ENCODE results near the gene DCLRE1B.
A peak's percentile ranks its signal among the peaks of the same experiment; 100 is the strongest.

DCLRE1B gene

DNA sequence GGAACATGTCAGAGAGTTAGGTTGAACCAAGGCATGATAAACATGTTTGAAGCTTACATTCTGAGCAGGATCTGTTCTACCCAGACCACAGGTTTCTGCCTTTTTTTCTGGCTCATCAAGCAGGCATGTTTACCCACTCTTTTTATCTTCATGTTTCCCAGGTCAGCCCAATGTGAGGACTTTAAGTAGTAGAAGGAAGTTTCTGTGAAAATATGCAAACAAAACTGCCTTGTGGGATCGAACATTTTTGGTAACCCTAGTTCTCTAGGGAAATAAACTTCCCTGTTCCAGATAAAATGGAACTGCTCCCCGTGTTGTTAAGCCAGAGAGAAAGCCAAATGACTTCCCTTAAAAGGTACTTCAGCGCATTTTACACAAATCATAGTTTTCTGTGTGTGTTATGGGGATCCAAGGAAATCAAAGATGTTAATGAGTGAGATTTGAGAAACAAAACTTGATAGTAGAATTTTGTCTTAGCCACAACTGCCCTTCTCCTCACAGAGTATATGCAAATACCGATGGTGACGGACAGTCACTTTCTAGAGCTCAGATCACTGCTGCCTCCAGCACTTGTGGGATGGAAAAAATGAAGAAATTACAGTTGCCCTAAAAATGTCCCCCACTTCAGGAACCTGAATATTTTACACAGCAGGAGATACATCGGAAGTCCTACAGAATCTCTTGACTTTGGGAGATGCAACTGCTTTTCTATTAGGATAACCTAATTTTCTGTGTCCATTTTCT is 23.2 kb downstream of the DCLRE1B start:
- no peak for DNase-seq

GRCh38 chr1:113928941-113929749 is 24.0 kb downstream of the DCLRE1B start, which contains the start of gene HIPK1:
Gene HIPK1, plus strand, starts transcription at chr1:113929324.
- DNase-seq: peak; percentile 88

DNA sequence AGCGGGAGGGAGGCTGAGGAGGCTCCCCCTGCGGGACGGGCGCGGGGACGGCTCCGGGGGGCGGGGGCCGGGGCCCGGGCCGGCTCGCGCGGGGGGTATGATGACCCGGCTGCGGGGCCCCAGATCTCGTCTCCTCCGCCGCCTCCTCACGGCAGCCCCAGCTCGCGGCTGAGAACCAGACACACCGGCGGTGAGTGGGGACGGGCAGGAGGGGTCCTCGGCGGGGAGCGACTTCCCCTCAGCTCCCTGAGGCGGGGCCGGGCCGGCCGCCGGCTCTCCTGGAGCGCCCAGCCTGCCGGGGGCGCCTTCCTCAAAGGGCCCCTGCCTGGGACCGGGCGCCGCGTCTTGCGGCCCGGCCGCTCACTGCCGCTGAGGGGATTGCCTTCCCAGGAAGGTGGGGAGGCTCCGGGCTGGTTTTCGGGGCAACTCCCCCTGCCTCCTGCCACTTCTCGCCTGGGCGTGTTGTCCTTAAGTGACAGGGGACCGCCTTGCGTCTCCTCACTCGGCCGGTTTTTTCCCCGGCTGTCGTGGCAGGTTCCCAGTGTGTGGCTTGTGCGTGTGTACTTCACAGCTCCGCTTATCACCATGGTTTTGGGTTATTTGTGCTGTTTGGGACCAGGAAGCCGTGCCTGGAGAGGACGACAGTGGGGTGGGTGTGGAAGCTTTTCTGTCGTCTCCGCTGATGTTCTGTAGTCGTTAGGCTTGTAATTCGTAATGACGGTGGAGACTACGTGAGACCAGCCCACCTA is 24.8 kb downstream of the DCLRE1B start:
- peak; percentile 19 for DNase-seq

DNA sequence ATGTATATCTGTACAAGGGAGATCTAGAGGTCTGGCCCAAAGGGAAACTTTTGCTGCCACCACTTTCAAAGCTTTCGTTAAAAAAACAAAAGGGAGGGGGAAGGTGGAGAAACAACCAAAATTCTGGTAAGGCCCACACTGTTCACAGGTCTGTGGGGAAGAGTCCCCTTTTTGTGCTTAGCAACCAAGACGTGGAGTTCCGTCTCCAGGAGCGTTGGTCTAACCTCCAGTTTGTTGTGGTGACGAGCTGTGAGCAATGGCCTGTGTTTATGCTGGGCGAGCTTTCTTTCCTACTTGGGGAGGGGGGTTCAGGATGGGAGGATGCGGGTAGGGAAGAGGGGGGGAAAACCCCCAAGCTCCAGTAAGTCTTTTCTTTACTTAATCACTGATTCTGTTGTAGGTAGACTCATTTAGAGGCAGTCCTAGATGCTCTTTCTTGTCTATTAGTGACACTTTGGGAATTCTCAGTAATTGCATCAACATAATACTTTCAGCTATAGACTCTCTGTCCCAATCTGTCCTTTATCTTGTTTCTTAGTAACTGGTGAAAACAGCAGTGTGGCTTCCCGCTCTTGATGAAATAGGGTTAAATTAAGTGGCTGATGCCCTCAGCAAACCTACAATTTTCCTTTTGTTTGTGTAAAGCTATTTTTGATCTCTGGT is 25.5 kb downstream of the DCLRE1B start:
- peak; percentile 29 for DNase-seq

- no peak for DNase-seq
Observed at GRCh38 chr1:113931451-113931851, 26.3 kb downstream of the DCLRE1B start.

DNA sequence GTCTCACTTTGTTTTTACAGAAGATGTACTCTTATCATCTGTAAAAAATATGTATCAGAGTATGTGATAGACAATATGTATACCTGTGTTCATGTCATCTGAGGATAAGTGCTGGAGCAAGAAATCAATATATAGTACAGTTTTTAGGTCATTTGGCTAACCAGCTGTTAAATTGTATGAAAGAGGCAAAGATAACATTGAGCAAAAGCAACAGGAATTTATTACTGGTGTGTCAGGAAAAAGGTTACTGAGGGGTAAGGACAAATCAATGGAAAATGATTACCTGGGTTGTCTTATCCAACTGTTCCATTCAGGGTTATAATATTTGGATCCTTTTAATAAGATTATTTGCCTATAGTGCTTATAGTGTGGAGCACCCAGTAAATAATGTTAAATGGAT is 28.9 kb downstream of the DCLRE1B start:
- DNase-seq: no peak

DNA sequence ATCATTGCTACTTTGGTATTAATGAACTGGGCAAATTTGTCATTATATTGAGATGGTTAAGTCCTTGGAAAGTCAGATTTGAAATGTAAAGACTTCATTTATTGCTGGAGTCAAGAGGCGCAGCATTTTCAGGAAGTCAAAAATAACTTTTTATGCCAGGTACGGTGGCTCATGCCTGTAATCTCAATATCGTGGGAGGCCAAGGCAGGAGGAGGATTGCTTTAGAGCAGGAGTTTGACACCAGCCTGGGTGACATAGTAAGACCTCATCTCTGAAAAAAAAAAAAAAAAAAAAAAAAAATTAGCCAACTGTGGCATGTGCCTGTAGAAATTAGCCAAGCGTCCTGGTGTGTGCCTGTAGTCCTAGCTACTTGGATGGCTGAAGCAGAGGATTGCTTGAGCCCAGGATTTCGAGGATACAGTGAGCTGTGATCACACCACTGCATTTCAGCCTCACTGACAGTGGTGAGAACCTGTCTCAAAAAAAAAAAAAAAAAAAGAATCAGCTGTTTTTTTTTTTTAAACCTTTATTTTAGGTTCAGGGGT is 29.5 kb downstream of the DCLRE1B start:
- DNase-seq: no peak

DNA sequence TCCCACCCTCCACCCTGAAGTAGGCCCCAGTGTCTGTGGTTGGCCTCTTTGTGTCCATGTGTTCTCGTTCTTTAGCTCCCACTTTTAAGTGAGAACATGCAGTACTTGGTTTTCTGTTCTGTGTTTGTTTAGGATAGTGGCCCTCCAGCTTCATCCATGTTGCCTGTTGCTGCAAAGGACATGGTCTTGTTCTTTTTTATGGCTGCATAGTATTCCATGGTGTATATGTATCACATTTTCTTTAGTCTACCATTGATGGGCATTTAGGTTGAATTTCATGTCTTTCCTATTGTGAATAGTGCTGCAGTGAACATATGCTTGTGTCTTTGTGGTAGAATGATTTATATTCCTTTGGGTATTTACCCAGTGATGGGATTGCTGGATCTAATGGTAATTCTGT is 30.1 kb downstream of the DCLRE1B start:
- no peak for DNase-seq

DNA sequence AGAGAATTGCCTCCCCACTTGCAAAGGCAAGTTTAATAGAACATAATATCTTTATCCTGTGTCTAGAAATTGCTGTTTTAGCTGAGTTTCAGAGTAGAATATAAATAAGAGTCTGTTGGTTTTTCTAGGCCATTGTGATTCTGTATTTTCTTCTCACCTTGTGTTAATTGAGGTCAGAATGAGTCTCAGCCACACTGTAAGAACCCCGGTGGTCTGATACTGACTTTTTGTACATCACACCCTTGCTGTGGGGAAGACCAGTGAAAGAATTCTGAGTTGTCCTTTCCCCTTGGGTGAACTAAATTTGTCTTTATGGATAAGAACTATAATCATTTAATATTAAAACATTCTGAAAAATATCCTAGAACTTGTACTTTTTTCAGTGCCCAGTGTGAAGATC is 30.8 kb downstream of the DCLRE1B start:
- no peak for DNase-seq

DNA sequence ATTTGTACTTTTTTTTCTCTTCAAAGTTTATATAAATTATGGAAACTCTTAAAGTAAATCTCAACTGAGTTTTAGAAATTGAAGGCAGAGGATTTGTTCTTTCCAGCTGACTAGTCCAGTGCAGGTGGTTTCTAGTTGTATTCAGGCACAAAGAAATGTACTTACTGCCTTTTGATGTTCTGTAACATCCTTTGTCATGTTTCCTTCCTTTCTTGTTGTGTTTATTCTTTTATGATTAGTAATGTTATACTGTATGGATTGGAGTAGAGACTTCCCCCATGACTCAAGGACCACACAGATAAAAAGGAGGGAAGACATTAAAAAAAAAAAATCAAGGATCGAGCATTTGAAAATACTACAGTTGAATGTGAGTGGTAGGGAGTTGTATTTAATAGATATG is 32.0 kb downstream of the DCLRE1B start:
- no peak for DNase-seq

DNA sequence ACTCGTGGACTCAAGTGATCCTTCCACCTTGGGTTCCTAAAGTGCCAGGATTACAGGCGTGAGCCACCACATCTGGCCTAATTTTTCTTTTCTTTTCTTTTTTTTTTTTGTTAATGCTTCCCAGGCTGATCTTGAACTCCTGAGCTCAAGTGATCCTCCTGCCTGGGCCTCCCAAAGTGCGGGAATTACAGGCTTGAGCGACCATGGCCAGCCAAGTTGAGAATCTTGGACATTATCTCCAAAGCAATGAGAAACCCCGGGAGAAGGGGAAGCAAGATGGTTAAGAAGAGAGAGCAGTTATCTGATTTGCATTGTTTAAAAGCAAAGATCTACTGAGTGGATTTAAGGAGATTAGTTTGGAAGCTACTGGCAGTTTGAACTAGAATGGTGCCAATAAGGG is 33.1 kb downstream of the DCLRE1B start:
- DNase-seq: no peak

DNA sequence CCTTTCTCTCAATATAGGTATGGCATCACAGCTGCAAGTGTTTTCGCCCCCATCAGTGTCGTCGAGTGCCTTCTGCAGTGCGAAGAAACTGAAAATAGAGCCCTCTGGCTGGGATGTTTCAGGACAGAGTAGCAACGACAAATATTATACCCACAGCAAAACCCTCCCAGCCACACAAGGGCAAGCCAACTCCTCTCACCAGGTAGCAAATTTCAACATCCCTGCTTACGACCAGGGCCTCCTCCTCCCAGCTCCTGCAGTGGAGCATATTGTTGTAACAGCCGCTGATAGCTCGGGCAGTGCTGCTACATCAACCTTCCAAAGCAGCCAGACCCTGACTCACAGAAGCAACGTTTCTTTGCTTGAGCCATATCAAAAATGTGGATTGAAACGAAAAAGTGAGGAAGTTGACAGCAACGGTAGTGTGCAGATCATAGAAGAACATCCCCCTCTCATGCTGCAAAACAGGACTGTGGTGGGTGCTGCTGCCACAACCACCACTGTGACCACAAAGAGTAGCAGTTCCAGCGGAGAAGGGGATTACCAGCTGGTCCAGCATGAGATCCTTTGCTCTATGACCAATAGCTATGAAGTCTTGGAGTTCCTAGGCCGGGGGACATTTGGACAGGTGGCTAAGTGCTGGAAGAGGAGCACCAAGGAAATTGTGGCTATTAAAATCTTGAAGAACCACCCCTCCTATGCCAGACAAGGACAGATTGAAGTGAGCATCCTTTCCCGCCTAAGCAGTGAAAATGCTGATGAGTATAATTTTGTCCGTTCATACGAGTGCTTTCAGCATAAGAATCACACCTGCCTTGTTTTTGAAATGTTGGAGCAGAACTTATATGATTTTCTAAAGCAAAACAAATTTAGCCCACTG is 35.5 kb downstream of the DCLRE1B start:
- no peak for DNase-seq

DNA sequence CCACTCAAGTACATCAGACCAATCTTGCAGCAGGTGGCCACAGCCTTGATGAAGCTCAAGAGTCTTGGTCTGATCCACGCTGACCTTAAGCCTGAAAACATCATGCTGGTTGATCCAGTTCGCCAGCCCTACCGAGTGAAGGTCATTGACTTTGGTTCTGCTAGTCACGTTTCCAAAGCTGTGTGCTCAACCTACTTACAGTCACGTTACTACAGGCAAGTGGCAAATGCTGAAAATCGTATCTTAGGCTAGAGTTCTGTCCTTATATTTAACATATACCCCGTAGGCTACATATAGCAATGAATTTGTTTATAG is 36.1 kb downstream of the DCLRE1B start:
- DNase-seq: no peak

DNA sequence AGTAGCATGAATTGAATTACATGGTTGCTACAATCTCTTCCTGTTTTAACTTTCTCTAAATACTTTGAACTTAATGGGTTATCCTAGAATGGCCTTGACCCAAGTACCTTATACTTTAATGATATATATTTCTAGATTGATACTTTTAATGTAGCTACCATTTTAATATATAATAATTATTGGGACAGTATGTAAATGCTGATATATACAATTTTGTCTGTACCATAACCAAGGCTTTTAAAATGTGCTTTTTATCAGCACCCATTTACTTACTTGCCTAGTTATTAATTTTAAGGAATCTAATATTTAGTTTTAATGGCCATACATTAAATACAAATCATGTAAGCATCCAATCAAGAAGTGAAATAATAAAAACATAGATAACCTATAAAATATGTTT is 37.4 kb downstream of the DCLRE1B start:
- DNase-seq: no peak

DNA sequence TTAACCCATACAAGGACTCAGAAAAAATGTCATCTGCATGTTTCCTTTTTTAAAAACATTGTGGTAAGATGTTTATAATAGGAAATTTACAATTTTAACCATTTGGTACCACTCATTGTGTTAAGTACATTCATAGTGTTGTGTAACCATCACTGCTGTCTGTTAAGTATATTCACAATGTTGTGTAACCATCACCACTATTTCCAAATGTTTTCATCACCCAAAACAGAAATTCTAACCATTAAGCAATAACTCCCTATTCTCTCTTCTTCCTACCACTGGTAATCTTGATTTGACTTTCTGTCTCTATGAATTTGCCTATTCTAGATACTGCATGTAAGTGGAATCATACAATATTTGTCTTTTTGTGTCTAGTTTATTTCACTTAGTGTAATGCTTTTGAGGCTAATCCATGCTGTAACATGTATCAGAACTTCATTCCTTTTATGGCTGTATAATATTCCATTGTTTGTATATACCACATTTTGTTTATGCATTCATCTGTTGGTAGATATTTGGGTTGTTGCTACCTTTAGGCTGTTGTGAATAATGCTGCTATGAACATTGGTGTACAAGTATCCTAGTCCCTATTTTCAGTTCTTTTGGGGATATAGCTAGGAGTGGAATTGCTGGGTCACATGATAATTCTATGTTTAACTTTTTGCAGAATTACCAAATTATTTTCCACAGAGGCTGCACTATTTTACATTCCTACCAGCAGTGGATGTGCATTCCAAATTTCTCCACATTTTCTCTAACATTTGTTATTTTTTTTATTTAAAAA is 38.1 kb downstream of the DCLRE1B start:
- DNase-seq: no peak

DNA sequence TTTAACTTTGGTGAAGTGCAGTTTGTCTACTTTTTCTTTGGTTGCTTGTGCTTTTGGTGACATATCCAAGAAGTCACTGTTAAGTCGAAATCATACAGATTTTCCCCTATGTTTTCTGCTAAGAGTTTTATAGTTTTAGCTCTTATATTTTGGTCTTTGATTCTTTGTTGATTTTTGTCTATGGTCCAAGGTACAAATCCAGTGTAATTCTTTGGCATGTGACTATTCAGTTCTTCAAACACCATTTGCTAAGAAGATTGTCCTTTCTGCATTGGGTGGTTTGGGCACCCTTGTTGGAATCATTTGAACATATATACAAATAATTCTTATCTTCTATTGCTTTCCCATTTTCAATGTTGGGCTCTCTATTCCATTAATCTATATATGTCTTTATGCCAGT is 40.2 kb downstream of the DCLRE1B start:
- no peak for DNase-seq

DNA sequence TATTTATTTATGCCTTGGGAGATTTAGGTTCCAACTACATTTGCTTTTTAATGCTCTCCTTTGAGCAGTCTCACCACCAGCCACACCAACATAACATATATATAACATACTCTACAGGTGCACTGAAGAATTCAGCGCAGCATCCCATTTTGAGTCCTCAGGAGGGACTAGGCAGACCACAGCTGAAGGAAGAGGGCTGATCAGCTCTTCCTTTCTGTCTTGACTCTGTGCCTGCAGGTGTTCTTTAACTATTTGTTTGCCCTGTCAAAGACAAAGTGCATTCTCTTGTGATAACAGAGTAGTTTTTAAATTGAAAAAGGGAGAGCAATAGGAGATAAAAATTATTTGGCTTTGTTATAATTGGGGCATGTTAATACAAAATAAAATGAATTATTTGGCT is 41.0 kb downstream of the DCLRE1B start:
- DNase-seq: no peak

DNA sequence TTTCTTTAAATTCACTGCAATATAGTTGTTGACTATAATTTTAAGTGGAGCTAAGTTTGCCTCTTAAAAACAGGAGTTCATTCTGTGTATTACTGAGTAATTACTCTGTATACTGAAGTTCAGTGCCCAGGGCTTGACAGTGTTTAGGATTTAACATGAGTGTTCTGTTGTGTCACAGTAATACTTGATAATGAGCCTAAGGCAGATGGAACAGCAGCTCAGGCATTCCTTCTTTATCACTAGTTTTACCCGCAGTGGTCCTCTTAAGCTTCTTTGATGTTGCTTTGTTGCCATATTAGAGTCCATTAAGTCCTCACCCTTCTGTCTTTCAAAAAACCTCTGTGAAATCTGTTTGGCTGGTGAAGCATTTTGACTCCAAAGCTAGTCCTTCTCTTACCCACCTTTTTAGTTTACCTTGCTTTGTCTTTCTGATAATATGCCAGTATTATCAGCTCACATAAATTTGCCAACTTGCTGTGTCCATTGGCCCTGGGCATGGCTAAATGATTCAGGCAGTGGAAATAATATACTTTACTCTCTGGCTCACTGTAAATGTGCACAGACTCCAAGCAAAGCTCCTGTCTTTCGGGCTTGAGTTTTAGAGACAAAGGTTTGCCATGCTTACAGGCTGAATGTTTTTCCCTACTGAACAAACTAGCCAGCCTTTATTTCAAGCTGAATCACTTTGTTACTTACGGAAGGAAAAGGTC is 41.7 kb downstream of the DCLRE1B start:
- DNase-seq: no peak

DNA sequence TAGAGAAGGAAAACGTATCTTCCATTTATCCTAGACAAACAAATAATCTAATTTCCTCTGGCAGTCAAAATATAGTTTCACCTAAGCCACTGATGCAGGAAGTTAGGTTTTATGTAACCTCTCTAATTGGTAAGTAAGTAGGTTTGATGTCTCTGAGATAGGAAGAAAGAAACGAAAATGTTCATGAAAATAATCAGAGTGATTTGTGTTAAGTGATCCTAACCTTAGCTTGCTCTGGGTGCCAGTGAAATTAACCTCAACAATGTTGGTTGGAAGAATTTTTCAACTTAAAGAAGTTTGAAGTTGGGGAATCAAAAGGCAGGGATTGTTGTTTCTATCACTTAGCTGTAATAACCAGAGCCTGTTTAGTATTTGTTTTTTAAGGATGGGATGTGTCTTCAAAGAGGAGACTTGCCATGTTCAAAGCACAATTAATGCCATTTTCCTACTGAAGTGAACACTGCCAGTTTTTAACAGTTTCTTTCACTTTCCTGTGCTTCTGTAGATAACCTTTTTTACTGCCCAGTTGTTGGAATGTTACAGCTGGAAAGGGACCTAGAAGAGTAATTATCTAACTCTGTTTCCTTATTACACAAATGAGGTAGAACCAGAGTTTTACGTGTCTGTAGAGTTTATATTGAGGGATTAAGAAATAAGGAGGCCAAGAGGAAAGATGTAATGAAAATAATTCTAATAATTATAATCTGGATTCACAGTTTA is 42.4 kb downstream of the DCLRE1B start:
- DNase-seq: no peak
